GM12801 (cell line): Measurements from ENCODE around the gene SLC9A9.

Experiments
- CTCF ChIP-seq: IDR thresholded peaks from one replicate; pipeline ENCODE4 v1.5.1; 2011; ENCODE audit warnings: control low read depth; ENCODE audit not compliant: insufficient read length; ENCODE audit errors: extremely low read depth

The SLC9A9 gene

DNA sequence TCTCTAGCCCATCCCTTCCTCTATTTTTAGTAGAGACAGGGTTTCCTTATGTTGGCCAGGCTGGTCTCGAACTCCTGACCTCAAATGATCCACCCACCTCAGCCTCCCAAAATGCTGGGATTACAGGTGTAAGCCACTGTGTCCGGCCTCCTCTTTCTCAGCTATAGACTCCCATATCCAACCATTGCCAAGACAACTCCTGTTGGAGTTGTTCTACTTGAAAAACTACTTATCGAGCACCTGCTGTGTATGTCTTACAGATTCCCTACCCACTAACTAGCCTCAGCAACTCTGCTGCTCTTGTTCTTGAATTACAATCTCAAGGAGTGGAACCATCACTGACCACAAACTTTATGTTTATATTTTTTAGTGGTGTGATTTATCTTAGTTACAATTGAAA lies 186.6 kb downstream of the SLC9A9 start:
- TF ChIP-seq CTCF: no peak

- no peak for TF ChIP-seq CTCF
These were observed 189.4 kb downstream of the SLC9A9 start for GRCh38 chr3:143658861-143659260.

DNA sequence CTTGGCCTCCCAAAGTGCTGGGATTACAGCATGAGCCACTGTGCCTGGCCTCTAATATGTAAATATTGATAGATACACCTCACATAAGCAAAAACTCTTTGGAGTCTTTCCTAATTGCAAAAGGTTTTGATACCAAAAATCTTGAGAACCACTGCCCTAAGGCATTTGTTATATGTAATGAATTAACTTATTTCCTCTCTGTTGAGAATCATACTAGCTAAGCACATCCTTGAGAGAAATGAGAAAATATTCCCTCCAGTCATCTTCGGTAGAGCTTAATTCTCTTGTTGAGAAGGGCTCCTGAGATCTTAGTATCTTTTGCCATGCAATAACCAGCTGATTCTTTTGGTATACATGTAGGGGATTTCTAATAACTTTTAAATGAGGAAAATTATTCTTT lies 190.2 kb downstream of the SLC9A9 start:
- TF ChIP-seq CTCF: no peak

DNA sequence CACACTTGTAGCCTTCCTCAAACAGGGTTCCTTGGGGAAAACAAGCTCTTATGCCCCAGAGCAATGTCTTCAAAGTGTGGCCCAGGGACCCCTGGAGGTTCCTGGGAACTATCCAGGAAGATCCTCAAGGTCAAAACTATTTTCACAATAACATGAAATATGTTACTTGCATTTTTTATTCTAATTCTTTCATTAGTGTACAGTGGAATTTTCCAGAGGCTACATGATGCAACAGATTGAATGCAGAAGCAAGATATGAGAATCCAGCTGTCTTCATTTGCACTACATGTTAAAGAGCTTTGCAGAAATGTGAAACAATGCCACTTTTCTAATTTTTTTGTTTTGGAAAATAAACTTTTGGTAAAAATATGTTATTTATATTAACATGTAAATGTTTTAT lies 190.9 kb downstream of the SLC9A9 start:
- TF ChIP-seq CTCF: no peak

DNA sequence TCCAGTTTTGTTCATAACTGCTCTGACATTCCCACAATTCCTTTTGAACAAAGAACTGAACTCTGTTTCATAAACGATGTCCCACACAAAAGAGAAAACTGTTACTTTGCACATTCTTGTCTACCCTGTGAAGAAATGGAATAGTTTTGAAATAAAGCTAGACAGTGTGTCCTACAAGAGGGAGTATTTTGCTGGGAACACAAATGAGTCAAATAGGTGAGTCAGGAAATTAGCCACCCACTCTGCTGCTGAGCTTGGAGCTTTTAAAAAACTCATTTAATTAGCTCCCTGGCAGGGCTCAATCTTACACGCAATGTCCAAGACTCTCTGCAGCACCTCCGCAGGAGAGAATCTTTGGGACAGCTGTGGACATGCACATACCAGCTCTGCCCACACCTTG lies 193.4 kb downstream of the SLC9A9 start:
- TF ChIP-seq CTCF: no peak

DNA sequence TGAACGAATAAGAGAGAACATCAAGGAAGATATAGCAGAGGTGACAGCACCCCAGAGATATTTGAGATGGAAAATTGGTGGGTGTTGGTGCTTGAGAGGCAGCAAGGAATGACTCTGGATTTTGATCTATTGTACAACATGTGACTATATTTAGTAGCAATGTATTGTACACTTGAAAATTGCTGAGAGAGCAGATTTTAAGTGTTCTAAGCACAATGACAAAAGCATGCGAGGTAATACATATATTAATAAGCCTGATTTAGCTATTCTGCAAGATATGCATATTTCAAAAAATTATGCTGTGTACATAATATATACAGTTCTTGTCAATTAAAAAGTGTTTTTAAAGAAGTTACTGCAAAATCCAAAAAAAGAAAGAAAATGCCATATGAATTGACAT lies 194.3 kb downstream of the SLC9A9 start:
- TF ChIP-seq CTCF: no peak

GRCh38 chr3:143653493-143653892 lies 194.8 kb downstream of the SLC9A9 start:
- no peak for TF ChIP-seq CTCF

DNA sequence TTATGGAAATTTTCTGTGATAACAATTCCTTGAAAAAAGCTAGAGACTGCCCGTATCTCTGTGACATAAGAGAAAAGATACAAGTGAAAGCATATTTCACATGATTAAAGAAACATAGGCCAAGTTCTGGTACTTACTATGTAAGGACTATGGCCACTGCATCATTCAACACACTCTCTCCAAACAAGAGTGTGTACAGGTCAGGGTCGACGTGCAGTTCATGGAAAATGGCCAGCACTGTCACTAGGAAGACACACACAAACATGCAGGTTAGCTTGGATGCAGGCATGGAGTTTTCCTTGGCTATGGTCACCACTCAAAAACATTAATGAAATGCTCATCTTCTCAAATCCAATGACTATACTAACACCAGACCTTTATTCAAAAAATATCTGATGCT lies 196.2 kb downstream of the SLC9A9 start:
- TF ChIP-seq CTCF: no peak
